HCT116 (cell line): ENCODE measurements around the gene BOLL. TPM values are rescaled to one million over a fixed set of nuclear protein-coding genes. Genes with fewer than 3 reads are reported as not detected.

Source experiments
- ATAC-seq: fragments of 200-7000 bp; cut with Tn5 transposase; 2 replicates; pipeline ENCODE4 v1.9.1; 2020; ENCODE audit warnings: mild to moderate bottlenecking, moderate library complexity
- BruUV-seq: library from RNA; stranded (reverse); fragments of 400-500 nt; replicated peaks from 2 replicates; lab custom pipeline; 2021; lab: Mats Ljungman, UMichigan
- CTCF ChIA-PET: fragments of 300-600 bp; sonication (Branson Sonifier 250); formaldehyde crosslinking; loops from one replicate; lab custom pipeline; 2021; ENCODE audit warnings: antibody characterized with exemption; lab: Charles Lee
- POLR2A ChIA-PET: fragments of 300-600, 350-600 bp; sonication (Branson Sonifier 250); formaldehyde crosslinking; loops from one replicate; lab custom pipeline; 2021; ENCODE audit warnings: antibody characterized with exemption; lab: Charles Lee
- RAD21 ChIA-PET, 2 experiments: fragments of 300-600 bp; sonication (Branson Sonifier 250); formaldehyde crosslinking; loops; one replicate each; lab custom pipeline; 2023; ENCODE audit warnings: low total read pairs in 2 of 2; ENCODE audit not compliant: uncharacterized antibody in 2 of 2, unreplicated experiment in 2 of 2, low non-redundant PET in 1 of 2; lab: Charles Lee
- DNase-seq: peaks from one replicate; pipeline ENCODE4 v3.0.0-alpha.2; 2010; ENCODE audit warnings: low read depth, low spot score
- H2AFZ ChIP-seq: fragments of 200-600 bp; shearing (Covaris generic), sonication (generic); 2 replicates; pipeline ENCODE4 v1.6.1; 2017; ENCODE audit warnings: low read depth, mixed run types, mixed read lengths, antibody characterized with exemption, low read length; ENCODE audit not compliant: poor library complexity, severe bottlenecking
- H3K27ac ChIP-seq: 2 replicates; pipeline ENCODE4 v1.5.1; 2012; ENCODE audit warnings: low read depth, low read length
- H3K27me3 ChIP-seq: fragments of 200-600 bp; sonication (generic); 2 replicates; pipeline ENCODE4 v1.6.1; 2016; ENCODE audit warnings: mixed run types, low read length, mixed read lengths; ENCODE audit not compliant: insufficient read depth
- H3K36me3 ChIP-seq, 2 experiments: fragments of 200-500 bp in 1 of 2; fragments of 200-600 bp in 1 of 2; sonication (Bioruptor generic) in 1 of 2; sonication (generic) in 1 of 2; 2 replicates each; pipeline versions ENCODE4 v1.5.1 to v1.6.1; 2014 to 2016; ENCODE audit warnings: low read length in 2 of 2, inconsistent platforms in 1 of 2, mixed read lengths in 1 of 2, mixed run types in 1 of 2; ENCODE audit not compliant: insufficient read depth in 2 of 2, control insufficient read depth in 1 of 2
- H3K4me1 ChIP-seq, 2 experiments: fragments of 200-600 bp in 1 of 2; sonication (generic) in 1 of 2; 2 replicates each; pipeline versions ENCODE4 v1.5.1 to v1.6.1; 2012 to 2017; ENCODE audit warnings: low read length in 2 of 2, inconsistent platforms in 1 of 2, mild to moderate bottlenecking in 1 of 2, mixed read lengths in 1 of 2, mixed run types in 1 of 2, moderate library complexity in 1 of 2; ENCODE audit not compliant: insufficient read depth in 2 of 2, control insufficient read depth in 1 of 2
- H3K4me2 ChIP-seq: fragments of 200-600 bp; sonication (generic); 2 replicates; pipeline ENCODE4 v1.6.1; 2017; ENCODE audit warnings: mixed run types, low read length, mixed read lengths
- H3K4me3 ChIP-seq, 2 experiments: fragments of 200-600 bp in 1 of 2; sonication (generic) in 1 of 2; replicated peaks in 1 of 2; 2 replicates each; pipeline ENCODE4 v1.5.1; 2011 to 2016; ENCODE audit warnings: low read length in 2 of 2, control low read depth in 1 of 2, low read depth in 1 of 2, mild to moderate bottlenecking in 1 of 2, mixed read lengths in 1 of 2, mixed run types in 1 of 2
- H3K79me2 ChIP-seq: fragments of 200-600 bp; sonication (generic); 2 replicates; pipeline ENCODE4 v1.6.1; 2017; ENCODE audit warnings: mild to moderate bottlenecking, mixed run types, low read length, moderate library complexity, mixed read lengths; ENCODE audit not compliant: insufficient read depth
- H3K9ac ChIP-seq: fragments of 200-600 bp; sonication (generic); 2 replicates; pipeline ENCODE4 v1.6.1; 2016; ENCODE audit warnings: low read length, mixed read lengths
- H3K9me2 ChIP-seq: fragments of 200-600 bp; sonication (generic), shearing (Covaris generic); 2 replicates; pipeline ENCODE4 v1.6.1; 2017; ENCODE audit warnings: mixed run types, mild to moderate bottlenecking, moderate library complexity; ENCODE audit not compliant: insufficient read depth
- H3K9me3 ChIP-seq, 2 experiments: fragments of 200-500 bp in 1 of 2; fragments of 200-600 bp in 1 of 2; sonication (Bioruptor generic) in 1 of 2; sonication (generic) in 1 of 2; 2 replicates each; pipeline ENCODE4 v1.6.1; 2014 to 2017; ENCODE audit warnings: low read length in 2 of 2, mixed read lengths in 2 of 2, inconsistent platforms in 1 of 2, low read depth in 1 of 2, mild to moderate bottlenecking in 1 of 2, mixed run types in 1 of 2, moderate library complexity in 1 of 2; ENCODE audit not compliant: control insufficient read depth in 1 of 2, insufficient read depth in 1 of 2
- H4K20me1 ChIP-seq: fragments of 200-600 bp; sonication (generic), shearing (Covaris generic); 2 replicates; pipeline ENCODE4 v1.6.1; 2017; ENCODE audit warnings: mixed run types, mild to moderate bottlenecking, moderate library complexity; ENCODE audit not compliant: insufficient read depth
- EZH2 ChIP-seq: fragments of 200-600 bp; sonication (generic); IDR thresholded peaks from 2 replicates; pipeline ENCODE4 v1.6.1; 2017; ENCODE audit warnings: antibody characterized with exemption, mixed run types
- EZH2phosphoT487 ChIP-seq: fragments of 200-600 bp; IDR thresholded peaks from 2 replicates; pipeline ENCODE4 v1.6.1; 2018; ENCODE audit warnings: antibody characterized with exemption, borderline replicate concordance
- FOSL1 ChIP-seq: IDR thresholded peaks from 2 replicates; pipeline ENCODE4 v1.6.1; 2012; ENCODE audit warnings: low read depth
- POLR2AphosphoS5 ChIP-seq: IDR thresholded peaks from 2 replicates; pipeline ENCODE4 v1.6.1; 2011; ENCODE audit warnings: mild to moderate bottlenecking, low read depth, low read length, moderate library complexity
- REST ChIP-seq: IDR thresholded peaks from 2 replicates; pipeline ENCODE4 v1.6.1; 2012; ENCODE audit warnings: low read depth
- SIN3A ChIP-seq: IDR thresholded peaks from 2 replicates; pipeline ENCODE4 v1.6.1; 2012; ENCODE audit warnings: low read depth
- intact Hi-C: fragments of 100-400 bp; cut with micrococcal nuclease; formaldehyde crosslinking; loops from 2 replicates; pipeline ENCODE4 v1.10.0; 2022
- total RNA-seq: library from RNA; stranded (reverse); gene quantifications from one replicate; pipeline ENCODE4 v1.2.1, GENCODE V29; 2021; ENCODE audit not compliant: unreplicated experiment

BOLL gene
- total RNA-seq, 1 experiment from 2014 or later: not detected

GRCh38 chr2:197814526-197814925 lies 29.4 kb upstream of the BOLL start:
- POLR2A ChIA-PET: no interaction called here
- RAD21 ChIA-PET: no interaction called here
- Histone ChIP-seq H3K9me2 (no peaks in the 10 kb centered on the region), H3K27ac (no peak overlapping the region), H2AFZ (no peak overlapping the region), H4K20me1 (no peaks in the 10 kb centered on the region), H3K4me3 (no peak overlapping the region), H3K36me3 (no peaks in the 10 kb centered on the region), H3K79me2 (no peaks in the 10 kb centered on the region), H3K4me2 (no peak overlapping the region), H3K9ac (no peak overlapping the region), H3K4me1 (no peaks in the 10 kb centered on the region), H3K9me3 (no peaks in the 10 kb centered on the region), H3K27me3 (0 out of 2 replicates have a peak, but pooled peaks cover 4% of the 10 kb centered on the region)
- TF ChIP-seq EZH2 (no peak), SIN3A (no peak), POLR2AphosphoS5 (no peak), FOSL1 (no peak), REST (no peak), EZH2phosphoT487 (no peak)
- BruUV-seq: no TSS peak
- no peak for DNase-seq
- intact Hi-C loops: no loop called here
- CTCF ChIA-PET: interaction anchor here (1.5 kb wide), 1 partner anchor 482 kb away, joined by 9 read pairs; no protein-coding TSS in a partner anchor
- no peak for ATAC-seq
